GM10847 (cell line): Measurements from ENCODE around the gene MTA1.

Experiments used
- POLR2A ChIP-seq: IDR thresholded peaks from 2 replicates; pipeline ENCODE4 v1.6.1; 2011; ENCODE audit not compliant: insufficient read length; ENCODE audit errors: extremely low read depth

Gene MTA1

GRCh38 chr14:105476097-105476830 lies 56.6 kb downstream of the MTA1 start:
- no peak for TF ChIP-seq POLR2A

GRCh38 chr14:105476831-105477659 lies 57.4 kb downstream of the MTA1 start:
- TF ChIP-seq POLR2A, result no peak

GRCh38 chr14:105477660-105478397 lies 58.2 kb downstream of the MTA1 start:
- no peak for TF ChIP-seq POLR2A

- TF ChIP-seq POLR2A, result no peak
These were observed 59.0 kb downstream of the MTA1 start for GRCh38 chr14:105478398-105479251.

- no peak for TF ChIP-seq POLR2A
These were observed 60.0 kb downstream of the MTA1 start for GRCh38 chr14:105479431-105480158.

GRCh38 chr14:105480199-105480746 lies 60.6 kb downstream of the MTA1 start:
- no peak for TF ChIP-seq POLR2A

GRCh38 chr14:105480807-105481801 lies 61.5 kb downstream of the MTA1 start:
- no peak for TF ChIP-seq POLR2A

- TF ChIP-seq POLR2A, result no peak
These were observed 62.3 kb downstream of the MTA1 start for GRCh38 chr14:105481886-105482457.

- no peak for TF ChIP-seq POLR2A
These were observed 63.0 kb downstream of the MTA1 start for GRCh38 chr14:105482486-105483110.

- no peak for TF ChIP-seq POLR2A
These were observed 63.9 kb downstream of the MTA1 start for GRCh38 chr14:105483300-105484068.
